Measurements from ENCODE around the gene TDRD10.

DNA sequence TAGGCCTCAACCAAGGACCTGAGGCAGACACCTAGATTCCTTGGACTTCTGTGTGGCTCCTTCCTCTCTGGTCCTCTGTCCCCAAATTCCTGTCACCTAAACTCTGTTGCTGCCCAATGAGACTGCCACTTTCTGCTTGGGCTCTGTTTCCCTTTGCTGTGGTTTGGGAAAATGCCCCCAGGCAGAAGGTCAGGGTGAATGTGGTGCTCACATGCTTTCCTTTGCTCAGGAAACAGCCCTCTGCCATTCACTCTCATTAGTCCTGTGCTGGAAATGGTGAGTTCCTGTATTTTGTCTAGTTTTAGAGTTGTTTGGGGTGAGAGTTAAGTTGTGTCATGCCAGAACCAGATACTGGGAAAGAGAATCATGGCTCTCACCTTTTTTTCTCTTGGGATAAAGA, 22.9 kb downstream of the TDRD10 start:
- TF ChIP-seq POLR2AphosphoS5 (IDR thresholded peaks at IDR 0.05; ENCODE audit: borderline replicate concordance, low read depth, low read length) (no peak), EZH2 (IDR thresholded peaks at IDR 0.05) (no peak), FOXP2 (optimal IDR thresholded peaks at IDR 0.05; ENCODE audit: control extremely low read depth, extremely low read length, insufficient read depth) (no peak)

Measured in SK-N-MC (cell line).